HepG2 (cell line): ENCODE measurements around the gene PDE4D. TPM values are rescaled to one million over a fixed set of nuclear protein-coding genes. Genes with fewer than 3 reads are reported as not detected.

Source experiments
- ATAC-seq: fragments of 200-7000 bp; cut with Tn5 transposase; 3 replicates; pipeline ENCODE4 v1.9.1; 2020; ENCODE audit warnings: mild to moderate bottlenecking, moderate library complexity
- BruUV-seq: library from RNA; stranded (reverse); fragments of 400-500 nt; replicated peaks from 2 replicates; lab custom pipeline; 2021; lab: Mats Ljungman, UMichigan
- CTCF ChIA-PET: fragments of 300-600 bp; formaldehyde crosslinking; extraction: SDS; loops from one replicate; lab custom pipeline; 2021; ENCODE audit warnings: low total read pairs, inconsistent platforms, low intra/inter-chr PET ratio; lab: Yijun Ruan, JAX
- POLR2A ChIA-PET: fragments of 350-600 bp; sonication (Branson Sonifier 250); formaldehyde crosslinking; loops from one replicate; lab custom pipeline; 2020; ENCODE audit warnings: antibody characterized with exemption, inconsistent platforms; lab: Yijun Ruan, JAX
- DNase-seq: peaks from one replicate; pipeline ENCODE4 v3.0.0-alpha.2; 2015; ENCODE audit warnings: low spot score
- FAIRE-seq: peaks from 3 replicates; lab custom pipeline; 2011; peaks lifted over from hg19 to GRCh38; lab: Jason Lieb, UNC
- H2AFZ ChIP-seq: one replicate; pipeline ENCODE4 v1.6.1; 2011; ENCODE audit warnings: low read length, inconsistent platforms
- H3K27ac ChIP-seq: fragments of 300-600 bp; 3 replicates; pipeline ENCODE4 v1.8.0; 2011; ENCODE audit warnings: mixed run types, mild to moderate bottlenecking, mixed read lengths, low read length, inconsistent platforms; ENCODE audit not compliant: insufficient read depth; ENCODE audit errors: extremely low read length
- H3K27me3 ChIP-seq, 2 experiments: fragments of 200-600 bp in 1 of 2; 2 replicates in 1 of 2; 3 replicates in 1 of 2; pipeline versions ENCODE4 v1.6.0 to v1.8.0; 2011; ENCODE audit warnings: low read length in 2 of 2, mild to moderate bottlenecking in 2 of 2, moderate library complexity in 2 of 2, inconsistent platforms in 1 of 2; ENCODE audit not compliant: insufficient read depth in 2 of 2, control insufficient read depth in 1 of 2
- H3K36me3 ChIP-seq, 2 experiments: fragments of 200-600 bp in 1 of 2; replicated peaks in 1 of 2; 2 replicates in 1 of 2; 3 replicates in 1 of 2; pipeline versions ENCODE4 v1.5.1 to v1.8.0; 2011; ENCODE audit warnings: low read length in 2 of 2, inconsistent platforms in 1 of 2; ENCODE audit not compliant: insufficient read depth in 2 of 2, control insufficient read depth in 1 of 2
- H3K4me1 ChIP-seq: 2 replicates; pipeline ENCODE4 v1.5.1; 2012; ENCODE audit warnings: low read length, inconsistent platforms; ENCODE audit not compliant: insufficient read depth
- H3K4me2 ChIP-seq: 2 replicates; pipeline ENCODE4 v1.6.0; 2011; ENCODE audit warnings: low read depth, low read length, inconsistent platforms
- H3K4me3 ChIP-seq, 3 experiments: fragments of 200-600 bp in 1 of 3; sonication (generic), shearing (Covaris generic) in 1 of 3; replicated peaks in 1 of 3; 2 replicates each; pipeline ENCODE4 v1.5.1; 2011 to 2016; ENCODE audit warnings: low read length in 3 of 3, inconsistent platforms in 2 of 3, low read depth in 2 of 3, mild to moderate bottlenecking in 2 of 3, control low read depth in 1 of 3, mixed read lengths in 1 of 3; ENCODE audit not compliant: insufficient read depth in 1 of 3
- H3K79me2 ChIP-seq: one replicate; pipeline ENCODE4 v1.6.1; 2011; ENCODE audit warnings: low read length, inconsistent platforms; ENCODE audit not compliant: insufficient read depth
- H3K9ac ChIP-seq: 2 replicates; pipeline ENCODE4 v1.6.0; 2011; ENCODE audit warnings: mild to moderate bottlenecking, low read depth, low read length, inconsistent platforms; ENCODE audit not compliant: insufficient read depth
- H3K9me3 ChIP-seq: 2 replicates; pipeline ENCODE4 v1.5.1; 2012; ENCODE audit warnings: mild to moderate bottlenecking, low read length
- H4K20me1 ChIP-seq: 2 replicates; pipeline ENCODE4 v1.6.0; 2011; ENCODE audit warnings: inconsistent platforms, mild to moderate bottlenecking, low read length, moderate library complexity; ENCODE audit not compliant: insufficient read depth
- AFF4 ChIP-seq: sonication (generic); formaldehyde crosslinking; IDR thresholded peaks from 2 replicates; pipeline ENCODE4 v1.4.0; 2020; ENCODE audit warnings: missing genetic modification reagents
- ARID3A ChIP-seq: IDR thresholded peaks from 2 replicates; pipeline ENCODE4 v1.6.1; 2012; ENCODE audit warnings: low read depth, low read length, improper control_type of control experiment
- HINFP ChIP-seq: sonication (generic); formaldehyde crosslinking; IDR thresholded peaks from 2 replicates; pipeline ENCODE4 v1.4.0; 2020; ENCODE audit warnings: low read depth, mild to moderate bottlenecking, missing genetic modification reagents
- MBNL3 ChIP-seq: fragments of 250-450 bp; sonication (Bioruptor Pico); conservative IDR thresholded peaks from 2 replicates; pipeline ENCODE4 v1.8.0; 2022; ENCODE audit warnings: mild to moderate bottlenecking, inconsistent platforms
- MXD1 ChIP-seq: sonication (generic); formaldehyde crosslinking; IDR thresholded peaks from 2 replicates; pipeline ENCODE4 v1.4.0; 2020; ENCODE audit warnings: mild to moderate bottlenecking, missing genetic modification reagents
- MYC ChIP-seq: sonication (generic); formaldehyde crosslinking; IDR thresholded peaks from 2 replicates; pipeline ENCODE4 v1.9.0; 2021; ENCODE audit warnings: missing genetic modification reagents, borderline replicate concordance
- RNF2 ChIP-seq: fragments of 450-650 bp; conservative IDR thresholded peaks from 2 replicates; pipeline ENCODE4 v1.6.1; 2016; ENCODE audit warnings: low read depth
- TGIF2 ChIP-seq: IDR thresholded peaks from 2 replicates; pipeline ENCODE4 v1.6.1; 2016; ENCODE audit warnings: control low read depth, missing compliant biosample characterization
- TSC22D2 ChIP-seq: sonication (generic); formaldehyde crosslinking; IDR thresholded peaks from 2 replicates; pipeline ENCODE4 v1.5.1; 2020; ENCODE audit warnings: missing genetic modification reagents, mild to moderate bottlenecking, borderline replicate concordance
- ZNF121 ChIP-seq: sonication (generic); formaldehyde crosslinking; IDR thresholded peaks from 2 replicates; pipeline ENCODE4 v1.5.0; 2020; ENCODE audit warnings: mild to moderate bottlenecking, missing genetic modification reagents
- ZNF207 ChIP-seq: fragments of 450-650 bp; IDR thresholded peaks from 2 replicates; pipeline ENCODE4 v1.6.1; 2016; ENCODE audit warnings: antibody characterized with exemption, borderline replicate concordance
- WGBS: methylation state at CpG from one replicate; pipeline ENCODE4 v1.1.6; 2017; ENCODE audit warnings: low lambda C conversion rate; 5-methylcytosine and 5-hydroxymethylcytosine counted together
- in situ Hi-C: cut with HindIII; loops from 2 replicates; pipeline ENCODE4 v1.10.0; 2017; ENCODE audit warnings: low pct_unique_long_range_greater_than_20kb; ENCODE audit not compliant: extremely low pct_ligation_motif_present
- intact Hi-C: fragments of 100-400 bp; cut with micrococcal nuclease; formaldehyde crosslinking; loops from one replicate; pipeline ENCODE4 v1.10.0; 2022; ENCODE audit not compliant: unreplicated experiment
- polyA plus RNA-seq, 8 experiments: library from polyadenylated mRNA; depleted of rRNA in 3 of 8; stranded (reverse) in 7 of 8; unstranded in 1 of 8; fragments of >200 nt; fragmentation: Illumina TruSeq in 4 of 8; extraction: Trizol in 4 of 8; gene quantifications; 2 replicates each; pipeline versions ENCODE4 v1.2.1 to v1.2.3, GENCODE V29; 2011 to 2016; ENCODE audit warnings: low read depth in 4 of 8, missing spikeins in 1 of 8, mixed read lengths in 1 of 8; ENCODE audit not compliant: insufficient read depth in 1 of 8
- total RNA-seq, 5 experiments: library from RNA; depleted of rRNA; stranded (reverse); fragments of >200 nt; fragmentation: Illumina TruSeq; extraction: Trizol; gene quantifications; 2 replicates each; pipeline ENCODE4 v1.2.3, GENCODE V29; 2016; ENCODE audit warnings: low read depth in 1 of 5
- TF ChIP-seq, protein P1 (sequence below): sonication (generic); formaldehyde crosslinking; IDR thresholded peaks from 2 replicates; pipeline ENCODE4 v1.4.0; 2020; ENCODE audit warnings: mild to moderate bottlenecking, missing genetic modification reagents, borderline replicate concordance

Gene PDE4D
- total and polyA plus RNA-seq, 2 of the 13 experiments (the other 11 are each of a cell fraction or from before 2014, with no cell fraction given) = 7.0 to 12.2 TPM

- H3K79me2 ChIP-seq = no peaks in the 10 kb centered on the region
- in situ Hi-C loops (no loop called here), intact Hi-C loops (no loop called here)
- H3K27ac ChIP-seq = no peak overlapping the region
- no peaks in the 10 kb centered on the region for H3K9me3 ChIP-seq
- ATAC-seq (no peak), FAIRE-seq (no peak), DNase-seq (no peak)
- WGBS = 40% methylated on average over 1 of the region's 1 CpG
- peaks cover 11% of the 10 kb centered on the region for H3K4me1 ChIP-seq
- no peaks in the 10 kb centered on the region; the same call in 1 of the 2 replicates for H4K20me1 ChIP-seq
- no peaks in the 10 kb centered on the region; a peak in 1 of 5 replicates for H3K27me3 ChIP-seq
- ChIA-PET CTCF (no interaction called here), POLR2A (no interaction called here)
- H2AFZ ChIP-seq = no peak overlapping the region
- no peak overlapping the region for H3K4me3 ChIP-seq
- no TSS peak for BruUV-seq
- no peak overlapping the region for H3K4me2 ChIP-seq
- H3K36me3 ChIP-seq = no peaks in the 10 kb centered on the region
- no peak overlapping the region for H3K9ac ChIP-seq
- TF ChIP-seq MXD1 = no peak
- TF ChIP-seq TGIF2 (CRISPR knock-in tag) = no peak
- TF ChIP-seq, protein P1, sequence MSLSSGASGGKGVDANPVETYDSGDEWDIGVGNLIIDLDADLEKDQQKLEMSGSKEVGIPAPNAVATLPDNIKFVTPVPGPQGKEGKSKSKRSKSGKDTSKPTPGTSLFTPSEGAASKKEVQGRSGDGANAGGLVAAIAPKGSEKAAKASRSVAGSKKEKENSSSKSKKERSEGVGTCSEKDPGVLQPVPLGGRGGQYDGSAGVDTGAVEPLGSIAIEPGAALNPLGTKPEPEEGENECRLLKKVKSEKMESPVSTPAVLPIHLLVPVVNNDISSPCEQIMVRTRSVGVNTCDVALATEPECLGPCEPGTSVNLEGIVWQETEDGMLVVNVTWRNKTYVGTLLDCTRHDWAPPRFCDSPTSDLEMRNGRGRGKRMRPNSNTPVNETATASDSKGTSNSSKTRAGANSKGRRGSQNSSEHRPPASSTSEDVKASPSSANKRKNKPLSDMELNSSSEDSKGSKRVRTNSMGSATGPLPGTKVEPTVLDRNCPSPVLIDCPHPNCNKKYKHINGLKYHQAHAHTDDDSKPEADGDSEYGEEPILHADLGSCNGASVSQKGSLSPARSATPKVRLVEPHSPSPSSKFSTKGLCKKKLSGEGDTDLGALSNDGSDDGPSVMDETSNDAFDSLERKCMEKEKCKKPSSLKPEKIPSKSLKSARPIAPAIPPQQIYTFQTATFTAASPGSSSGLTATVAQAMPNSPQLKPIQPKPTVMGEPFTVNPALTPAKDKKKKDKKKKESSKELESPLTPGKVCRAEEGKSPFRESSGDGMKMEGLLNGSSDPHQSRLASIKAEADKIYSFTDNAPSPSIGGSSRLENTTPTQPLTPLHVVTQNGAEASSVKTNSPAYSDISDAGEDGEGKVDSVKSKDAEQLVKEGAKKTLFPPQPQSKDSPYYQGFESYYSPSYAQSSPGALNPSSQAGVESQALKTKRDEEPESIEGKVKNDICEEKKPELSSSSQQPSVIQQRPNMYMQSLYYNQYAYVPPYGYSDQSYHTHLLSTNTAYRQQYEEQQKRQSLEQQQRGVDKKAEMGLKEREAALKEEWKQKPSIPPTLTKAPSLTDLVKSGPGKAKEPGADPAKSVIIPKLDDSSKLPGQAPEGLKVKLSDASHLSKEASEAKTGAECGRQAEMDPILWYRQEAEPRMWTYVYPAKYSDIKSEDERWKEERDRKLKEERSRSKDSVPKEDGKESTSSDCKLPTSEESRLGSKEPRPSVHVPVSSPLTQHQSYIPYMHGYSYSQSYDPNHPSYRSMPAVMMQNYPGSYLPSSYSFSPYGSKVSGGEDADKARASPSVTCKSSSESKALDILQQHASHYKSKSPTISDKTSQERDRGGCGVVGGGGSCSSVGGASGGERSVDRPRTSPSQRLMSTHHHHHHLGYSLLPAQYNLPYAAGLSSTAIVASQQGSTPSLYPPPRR (CRISPR knock-in tag) = no peak
- TF ChIP-seq MYC (CRISPR knock-in tag) = no peak
- TF ChIP-seq ARID3A = no peak
- TF ChIP-seq ZNF207 = no peak
- TF ChIP-seq AFF4 = no peak
- TF ChIP-seq MBNL3 = no peak
- TF ChIP-seq HINFP (CRISPR knock-in tag) = no peak
- no peak for TF ChIP-seq ZNF121 (CRISPR knock-in tag)
- TF ChIP-seq TSC22D2 (CRISPR knock-in tag) = no peak
- TF ChIP-seq RNF2 = no peak
These were observed 874.4 kb downstream of the PDE4D start for GRCh38 chr5:59019078-59019477.
